ENCODE results near the gene INTS1.

Gene INTS1

DNA sequence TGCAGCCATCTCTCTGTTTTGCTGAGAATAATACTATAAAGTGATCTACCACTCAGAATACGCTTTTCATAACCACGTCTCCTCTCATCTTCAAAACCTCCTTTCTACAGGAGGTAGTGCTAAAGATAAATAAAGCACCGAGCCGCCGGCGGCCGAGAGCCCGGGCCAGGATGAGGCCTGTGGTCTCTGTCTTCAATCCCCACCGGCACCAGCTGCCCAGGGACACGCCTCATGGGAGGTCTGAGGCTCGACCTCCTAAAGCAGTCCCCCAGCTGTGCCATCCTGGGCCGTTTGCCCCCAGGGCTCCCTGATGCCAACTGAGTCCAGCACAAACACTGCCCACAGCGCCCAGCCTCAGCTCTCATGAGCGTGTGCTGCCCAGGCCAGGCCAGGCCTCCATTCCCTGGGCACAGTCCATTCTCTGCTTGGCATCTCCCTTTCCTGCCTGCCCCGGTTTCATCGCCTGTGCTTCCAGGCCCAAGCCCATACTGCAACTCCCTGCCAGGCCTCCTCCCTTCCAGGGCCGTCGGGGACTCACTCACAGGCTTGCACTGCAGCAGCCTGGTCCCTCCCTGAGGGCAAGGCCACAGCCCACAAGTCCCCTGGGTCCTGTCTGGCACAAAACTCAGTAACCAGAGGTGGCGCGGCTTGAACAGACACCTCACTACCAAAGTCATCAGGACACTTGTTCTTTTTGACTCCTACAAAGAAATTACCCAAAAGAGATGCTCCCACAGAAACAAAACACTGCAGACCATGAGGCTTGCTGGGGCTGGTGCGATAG is 2.5 kb downstream of the INTS1 start:
- Histone ChIP-seq H3K27ac (ENCODE audit: low read depth, low read length) (no peak overlapping the region), H3K9me3 (ENCODE audit: control insufficient read depth, insufficient read depth, low read length) (no peaks in the 10 kb centered on the region), H3K4me3 (ENCODE audit: low read length) (no peak overlapping the region), H3K27me3 (ENCODE audit: control insufficient read depth, low read length) (no peaks in the 10 kb centered on the region), H3K4me2 (ENCODE audit: low read length) (no peak overlapping the region; the same call in 1 of the 2 replicates), H3K9me2 (replicated peaks; ENCODE audit: control insufficient read depth, low read length) (no peaks in the 10 kb centered on the region), H3K36me3 (ENCODE audit: control insufficient read depth, low read length) (peaks cover 68% of the 10 kb centered on the region), H4K20me1 (ENCODE audit: control insufficient read depth, insufficient read depth, low read depth, low read length) (peaks cover 25% of the 10 kb centered on the region), H3K79me2 (ENCODE audit: control insufficient read depth, low read length) (peaks cover 49% of the 10 kb centered on the region), H3K4me1 (ENCODE audit: control insufficient read depth, low read length) (peaks cover 35% of the 10 kb centered on the region), H3F3A (ENCODE audit: control insufficient read depth, insufficient read depth) (peaks cover 14% of the 10 kb centered on the region)
- TF ChIP-seq, protein P1, sequence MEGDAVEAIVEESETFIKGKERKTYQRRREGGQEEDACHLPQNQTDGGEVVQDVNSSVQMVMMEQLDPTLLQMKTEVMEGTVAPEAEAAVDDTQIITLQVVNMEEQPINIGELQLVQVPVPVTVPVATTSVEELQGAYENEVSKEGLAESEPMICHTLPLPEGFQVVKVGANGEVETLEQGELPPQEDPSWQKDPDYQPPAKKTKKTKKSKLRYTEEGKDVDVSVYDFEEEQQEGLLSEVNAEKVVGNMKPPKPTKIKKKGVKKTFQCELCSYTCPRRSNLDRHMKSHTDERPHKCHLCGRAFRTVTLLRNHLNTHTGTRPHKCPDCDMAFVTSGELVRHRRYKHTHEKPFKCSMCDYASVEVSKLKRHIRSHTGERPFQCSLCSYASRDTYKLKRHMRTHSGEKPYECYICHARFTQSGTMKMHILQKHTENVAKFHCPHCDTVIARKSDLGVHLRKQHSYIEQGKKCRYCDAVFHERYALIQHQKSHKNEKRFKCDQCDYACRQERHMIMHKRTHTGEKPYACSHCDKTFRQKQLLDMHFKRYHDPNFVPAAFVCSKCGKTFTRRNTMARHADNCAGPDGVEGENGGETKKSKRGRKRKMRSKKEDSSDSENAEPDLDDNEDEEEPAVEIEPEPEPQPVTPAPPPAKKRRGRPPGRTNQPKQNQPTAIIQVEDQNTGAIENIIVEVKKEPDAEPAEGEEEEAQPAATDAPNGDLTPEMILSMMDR (IDR thresholded peaks at IDR 0.05; ENCODE audit: low read depth, low read length, poor library complexity, severe bottlenecking) = no peak
- no peak for TF ChIP-seq EZH2phosphoT487 (IDR thresholded peaks at IDR 0.05; ENCODE audit: borderline replicate concordance, low read length)

GRCh38 chr7:1500064-1500807 is 4.0 kb downstream of the INTS1 start:
- Histone ChIP-seq H3K9me2 (replicated peaks; ENCODE audit: control insufficient read depth, low read length) (no peaks in the 10 kb centered on the region), H3K79me2 (ENCODE audit: control insufficient read depth, low read length) (peaks cover 41% of the 10 kb centered on the region), H3K36me3 (ENCODE audit: control insufficient read depth, low read length) (peaks cover 79% of the 10 kb centered on the region), H3F3A (ENCODE audit: control insufficient read depth, insufficient read depth) (peaks cover 4% of the 10 kb centered on the region), H3K4me2 (ENCODE audit: low read length) (no peak overlapping the region), H3K4me3 (ENCODE audit: low read length) (no peak overlapping the region), H3K27ac (ENCODE audit: low read depth, low read length) (no peak overlapping the region), H3K27me3 (ENCODE audit: control insufficient read depth, low read length) (no peaks in the 10 kb centered on the region), H4K20me1 (ENCODE audit: control insufficient read depth, insufficient read depth, low read depth, low read length) (peaks cover 29% of the 10 kb centered on the region), H3K4me1 (ENCODE audit: control insufficient read depth, low read length) (peaks cover 24% of the 10 kb centered on the region), H3K9me3 (ENCODE audit: control insufficient read depth, insufficient read depth, low read length) (no peaks in the 10 kb centered on the region)
- TF ChIP-seq, protein P1 (IDR thresholded peaks at IDR 0.05; ENCODE audit: low read depth, low read length, poor library complexity, severe bottlenecking) = no peak
- TF ChIP-seq EZH2phosphoT487 (IDR thresholded peaks at IDR 0.05; ENCODE audit: borderline replicate concordance, low read length) = no peak

DNA sequence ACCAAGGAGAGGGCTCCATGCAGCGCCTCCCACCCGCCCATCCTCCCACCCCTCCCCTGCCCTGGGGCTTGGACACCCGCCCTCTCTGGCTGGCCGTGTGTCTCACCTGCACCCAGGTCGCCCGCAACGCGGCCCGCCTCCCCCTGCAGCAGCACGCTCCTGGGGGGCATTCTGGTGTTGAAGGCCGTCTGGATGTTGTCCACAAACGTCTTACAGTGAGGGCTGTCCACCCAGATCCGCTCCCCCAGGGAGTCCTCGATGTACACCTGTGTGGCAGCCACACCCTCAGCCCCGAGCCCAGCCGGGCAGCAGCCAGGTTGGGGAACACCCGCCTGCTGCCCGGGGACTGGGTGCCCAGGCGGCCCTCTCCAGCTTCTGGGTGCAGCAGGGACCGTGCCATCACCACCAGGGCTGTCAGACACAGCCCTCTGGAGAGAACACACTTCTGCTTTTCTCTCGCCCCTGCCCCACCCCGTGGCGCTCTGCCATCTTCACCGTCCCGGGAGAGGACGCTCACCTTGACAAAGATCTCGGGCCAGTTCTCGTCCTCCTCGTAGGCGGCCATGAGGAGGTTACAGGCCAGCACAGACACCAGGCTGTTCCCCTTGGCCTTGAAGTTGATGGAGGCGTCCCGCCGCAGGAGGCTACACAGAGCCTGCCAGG is 4.7 kb downstream of the INTS1 start:
- Histone ChIP-seq H3K79me2 (ENCODE audit: control insufficient read depth, low read length) (peaks cover 35% of the 10 kb centered on the region), H3K9me2 (replicated peaks; ENCODE audit: control insufficient read depth, low read length) (no peaks in the 10 kb centered on the region), H3K4me3 (ENCODE audit: low read length) (no peak overlapping the region), H3K27ac (ENCODE audit: low read depth, low read length) (no peak overlapping the region), H3K4me1 (ENCODE audit: control insufficient read depth, low read length) (peaks cover 19% of the 10 kb centered on the region), H4K20me1 (ENCODE audit: control insufficient read depth, insufficient read depth, low read depth, low read length) (peaks cover 29% of the 10 kb centered on the region), H3K27me3 (ENCODE audit: control insufficient read depth, low read length) (no peaks in the 10 kb centered on the region), H3K9me3 (ENCODE audit: control insufficient read depth, insufficient read depth, low read length) (no peaks in the 10 kb centered on the region), H3K4me2 (ENCODE audit: low read length) (no peak overlapping the region), H3K36me3 (ENCODE audit: control insufficient read depth, low read length) (peaks cover 86% of the 10 kb centered on the region), H3F3A (ENCODE audit: control insufficient read depth, insufficient read depth) (no peaks in the 10 kb centered on the region)
- TF ChIP-seq, protein P1 (IDR thresholded peaks at IDR 0.05; ENCODE audit: low read depth, low read length, poor library complexity, severe bottlenecking) = no peak
- no peak for TF ChIP-seq EZH2phosphoT487 (IDR thresholded peaks at IDR 0.05; ENCODE audit: borderline replicate concordance, low read length)
